Pons (tissue), 1 donor: Measurements from ENCODE around the gene CRYAB.

ENCODE experiments used
- DNase-seq: peaks from one replicate; pipeline ENCODE4 v3.0.0-alpha.2; 2016; ENCODE audit warnings: low spot score

Gene CRYAB

DNA sequence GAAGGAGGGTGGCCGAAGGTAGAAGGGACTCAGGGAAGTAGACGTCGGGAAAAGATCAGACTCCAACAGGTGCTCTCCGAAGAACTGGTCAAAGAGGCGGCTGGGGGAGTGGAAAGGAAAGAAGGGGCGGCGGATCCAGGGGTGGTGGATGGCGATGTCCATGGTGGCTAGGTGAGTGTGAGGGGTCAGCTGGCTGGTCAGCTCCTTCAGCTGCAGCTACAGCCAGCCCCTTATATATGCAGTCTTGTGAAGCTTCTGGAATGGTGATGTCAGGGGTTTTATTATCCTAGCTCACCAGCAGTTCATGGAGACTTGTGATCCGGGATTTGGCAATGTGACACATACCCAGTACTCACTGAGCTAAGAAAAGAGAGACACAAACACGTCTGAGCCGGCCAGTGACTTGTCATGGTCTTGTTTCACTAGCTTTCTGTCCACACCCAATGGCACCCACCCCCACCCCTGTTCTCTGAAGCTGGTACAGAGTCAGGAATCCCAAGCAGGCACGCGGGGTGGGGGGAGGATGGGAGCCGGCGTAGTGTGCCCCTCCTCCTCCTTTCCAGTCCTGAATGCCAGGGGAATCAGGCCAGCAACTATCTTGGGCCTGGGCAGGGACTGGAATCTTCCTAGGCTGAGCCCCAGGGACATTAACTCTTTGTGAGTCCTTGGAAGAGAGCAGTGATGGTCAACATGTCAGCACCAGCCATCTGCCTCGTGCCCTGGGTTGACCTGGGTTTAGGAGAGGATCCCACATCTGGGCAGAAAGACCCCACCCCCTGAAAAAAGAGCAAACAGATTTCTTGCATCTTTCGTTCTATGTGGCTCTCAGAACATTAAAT is at the start of gene CRYAB:
TSS of gene CRYAB (minus strand) at position 208 of the 839 bp plus-strand sequence. CDS start at position 162, 46 bp downstream.
- DNase-seq = peak; percentile 99

- no peak for DNase-seq
These were observed 49.3 kb upstream of the CRYAB start for GRCh38 chr11:111960916-111961315.

DNA sequence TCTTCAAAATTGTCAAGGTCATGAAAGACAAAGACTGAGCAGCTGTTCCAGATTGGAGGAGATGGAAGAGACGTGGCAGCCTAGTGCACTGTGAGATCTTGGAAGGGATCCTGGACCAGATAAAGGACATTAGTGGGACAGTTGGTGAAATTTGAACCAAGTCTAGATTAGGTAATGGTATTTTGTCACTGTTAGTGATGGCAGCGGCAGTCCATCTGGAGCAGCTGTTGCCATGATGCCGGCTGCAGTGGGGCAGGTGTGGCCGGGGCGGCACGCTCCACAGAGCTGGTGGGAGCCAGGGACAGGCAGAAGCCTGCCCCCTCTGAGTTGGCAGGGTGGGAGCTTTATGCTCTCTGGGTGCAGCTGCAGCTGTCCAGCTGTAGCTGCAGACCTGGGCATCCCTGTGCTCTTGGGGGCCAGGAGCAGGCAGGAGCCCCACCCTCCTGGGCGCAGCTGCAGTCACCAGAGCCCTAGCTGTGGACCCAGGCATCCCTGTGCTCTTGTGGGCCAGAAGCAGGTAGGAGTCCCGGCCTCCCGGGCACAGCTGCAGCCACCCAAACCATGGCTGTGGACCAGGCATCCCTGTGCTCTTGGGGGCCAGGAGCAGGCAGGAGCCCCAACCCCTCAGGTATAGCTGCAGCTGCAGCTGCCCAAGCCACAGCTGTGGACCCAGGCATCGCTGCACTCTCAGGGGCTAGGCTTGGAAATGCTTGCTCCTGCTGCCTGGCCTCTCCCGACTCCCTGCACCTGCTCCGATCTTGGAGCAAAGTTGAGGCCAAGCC is 46.3 kb upstream of the CRYAB start:
- no peak for DNase-seq

DNA sequence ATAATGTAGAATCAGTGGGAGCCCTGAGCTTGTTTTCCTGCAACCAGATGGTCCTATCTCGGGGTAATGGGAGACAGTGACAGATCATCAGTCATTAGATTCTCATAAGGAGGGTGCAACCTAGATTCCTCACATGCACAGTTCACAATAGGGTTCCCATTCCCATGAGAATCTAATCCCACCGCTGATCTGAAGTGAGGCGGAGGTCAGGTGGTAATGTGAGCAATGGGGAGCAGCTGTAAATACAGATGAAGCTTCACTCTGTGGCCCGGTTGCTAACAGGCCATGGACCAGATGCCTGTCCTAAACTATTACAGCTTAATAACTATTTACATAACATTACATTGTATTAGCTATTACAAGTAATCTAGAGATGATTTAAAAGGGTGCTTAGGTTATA is 42.6 kb upstream of the CRYAB start:
- no peak for DNase-seq

DNA sequence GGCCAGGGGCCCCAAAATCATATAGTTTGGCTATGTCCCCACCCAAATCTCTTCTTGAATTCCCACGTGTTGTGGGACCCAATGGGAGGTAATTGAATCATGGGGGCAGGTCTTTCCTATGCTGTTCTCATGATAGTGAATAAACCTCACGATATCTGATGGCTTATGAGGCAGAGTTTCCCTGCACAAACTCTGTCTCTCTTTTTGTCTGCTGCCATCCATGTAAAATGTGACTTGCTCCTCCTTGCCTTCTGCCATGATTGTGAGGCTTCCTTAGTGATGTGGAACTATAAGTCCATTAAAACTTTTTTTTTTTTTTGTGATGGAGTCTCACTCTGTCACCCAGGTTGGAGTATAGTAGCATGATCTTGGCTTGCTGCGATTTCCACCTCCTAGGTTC is 40.0 kb upstream of the CRYAB start:
- DNase-seq = no peak

GRCh38 chr11:111949519-111950426 is 38.2 kb upstream of the CRYAB start:
- DNase-seq = no peak

DNA sequence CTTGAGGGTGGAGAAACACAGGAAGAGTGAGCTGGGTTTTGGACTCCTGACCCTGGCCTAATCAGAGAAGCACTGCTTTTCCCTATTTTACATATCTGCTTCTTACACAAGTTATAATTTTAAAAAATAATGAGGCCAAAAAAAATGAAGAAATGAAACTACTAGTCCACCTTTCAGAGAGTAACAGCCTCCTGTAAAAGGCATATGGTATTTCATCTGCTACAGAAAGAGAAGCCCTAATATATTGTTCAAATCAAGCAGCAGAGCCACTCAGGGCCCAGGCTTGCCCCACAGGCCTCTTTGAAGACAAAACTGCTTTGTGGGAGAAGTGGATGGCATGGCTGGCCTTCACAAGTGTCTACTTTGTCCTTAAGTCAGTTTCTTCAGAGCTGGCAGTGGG is 35.6 kb upstream of the CRYAB start:
- no peak for DNase-seq

DNA sequence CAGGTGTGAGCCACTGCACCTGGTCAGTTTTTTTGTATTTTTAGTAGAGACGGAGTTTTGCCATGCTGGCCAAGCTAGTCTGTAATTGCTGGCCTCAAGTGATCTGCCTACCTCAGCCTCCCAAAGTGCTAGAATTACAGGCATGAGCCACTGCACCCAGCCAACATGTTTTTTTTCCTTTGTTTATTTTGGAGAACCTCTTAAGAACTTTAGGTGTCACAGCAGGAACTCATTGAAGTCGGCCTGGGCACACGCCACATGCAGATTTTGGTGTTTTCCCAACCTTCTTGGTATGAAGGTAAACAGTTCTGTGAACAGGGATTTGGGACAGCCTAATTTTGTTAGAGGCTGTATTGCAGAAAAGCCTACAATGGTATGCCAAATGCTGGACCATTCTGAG is 34.9 kb upstream of the CRYAB start:
- no peak for DNase-seq

DNA sequence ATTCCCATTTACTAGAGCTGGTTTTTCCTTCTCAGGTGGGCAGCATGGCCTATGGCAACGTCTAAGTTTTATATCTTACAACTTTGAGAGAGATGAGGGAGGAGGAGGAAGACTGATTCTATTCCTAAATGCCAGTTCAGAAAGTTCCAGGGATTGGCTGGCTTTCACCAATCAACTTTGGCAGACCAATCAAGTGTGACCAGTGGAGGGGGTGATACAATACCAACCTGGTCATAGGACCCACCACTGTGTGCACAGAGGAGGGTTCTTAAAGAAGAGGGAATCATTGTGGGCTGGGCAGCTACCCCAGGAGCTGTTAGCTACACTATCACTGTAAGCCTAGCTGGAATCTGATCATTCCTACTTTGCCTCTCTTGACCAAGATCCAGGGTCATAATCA is 33.6 kb upstream of the CRYAB start:
- DNase-seq = no peak

DNA sequence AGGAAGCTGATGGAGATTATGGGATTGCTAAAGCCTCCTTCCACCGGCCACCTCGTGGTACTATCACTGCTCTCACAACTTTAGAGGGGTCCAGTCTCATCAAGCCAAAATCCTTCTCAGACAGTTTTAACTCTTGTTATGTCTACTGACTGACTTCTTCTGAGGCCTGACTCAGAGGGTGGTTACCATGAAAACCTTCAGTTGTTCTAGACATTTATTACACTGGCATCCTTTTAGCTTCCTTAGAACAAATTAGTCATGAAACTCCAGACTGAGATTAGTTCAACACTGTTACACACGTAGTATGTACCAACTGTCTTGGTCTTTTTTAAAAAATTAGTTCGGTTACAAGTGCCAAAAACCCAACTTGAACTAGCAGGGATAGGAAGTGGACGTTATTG is 33.1 kb upstream of the CRYAB start:
- no peak for DNase-seq

- DNase-seq = no peak
These were observed 32.6 kb upstream of the CRYAB start for GRCh38 chr11:111944139-111944538.

DNA sequence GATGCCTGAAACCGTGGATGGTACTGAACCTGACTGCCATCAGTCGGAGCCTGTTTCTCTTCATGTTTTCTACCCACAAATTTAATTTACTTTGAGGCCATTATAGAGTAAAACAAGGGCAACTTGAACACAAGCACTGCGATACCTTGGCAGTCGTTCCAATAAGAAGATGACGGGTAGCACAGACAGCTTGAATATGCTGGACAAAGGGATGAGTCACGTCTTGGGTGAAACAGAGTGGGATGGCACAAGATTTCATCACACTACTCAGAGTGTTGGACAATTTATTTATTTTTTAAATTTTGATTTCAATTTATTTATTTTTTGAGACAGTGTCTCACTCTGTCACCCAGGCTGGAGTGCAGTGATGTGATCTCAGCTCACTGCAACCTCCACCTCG is 31.3 kb upstream of the CRYAB start:
- DNase-seq = no peak

DNA sequence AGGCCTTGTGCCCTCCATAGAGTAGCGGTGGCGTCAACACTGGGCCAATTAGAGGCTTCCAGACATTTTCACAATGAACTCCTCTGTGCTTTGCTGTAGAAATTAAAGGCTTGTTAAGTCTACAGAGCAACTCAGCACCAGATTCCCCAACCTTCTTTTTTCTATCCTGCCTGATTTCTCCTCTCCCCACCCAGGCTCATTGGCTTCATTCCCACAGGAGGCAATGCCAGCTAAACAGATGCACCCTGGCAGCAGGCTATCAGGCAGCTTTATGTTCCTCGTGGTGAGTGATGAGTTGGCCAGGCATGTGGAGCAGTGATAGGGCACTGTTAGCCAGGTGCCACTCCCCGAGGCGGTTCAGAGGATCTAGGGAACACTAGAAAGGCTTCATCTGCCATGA is 30.4 kb upstream of the CRYAB start:
- peak; percentile 73 for DNase-seq

DNA sequence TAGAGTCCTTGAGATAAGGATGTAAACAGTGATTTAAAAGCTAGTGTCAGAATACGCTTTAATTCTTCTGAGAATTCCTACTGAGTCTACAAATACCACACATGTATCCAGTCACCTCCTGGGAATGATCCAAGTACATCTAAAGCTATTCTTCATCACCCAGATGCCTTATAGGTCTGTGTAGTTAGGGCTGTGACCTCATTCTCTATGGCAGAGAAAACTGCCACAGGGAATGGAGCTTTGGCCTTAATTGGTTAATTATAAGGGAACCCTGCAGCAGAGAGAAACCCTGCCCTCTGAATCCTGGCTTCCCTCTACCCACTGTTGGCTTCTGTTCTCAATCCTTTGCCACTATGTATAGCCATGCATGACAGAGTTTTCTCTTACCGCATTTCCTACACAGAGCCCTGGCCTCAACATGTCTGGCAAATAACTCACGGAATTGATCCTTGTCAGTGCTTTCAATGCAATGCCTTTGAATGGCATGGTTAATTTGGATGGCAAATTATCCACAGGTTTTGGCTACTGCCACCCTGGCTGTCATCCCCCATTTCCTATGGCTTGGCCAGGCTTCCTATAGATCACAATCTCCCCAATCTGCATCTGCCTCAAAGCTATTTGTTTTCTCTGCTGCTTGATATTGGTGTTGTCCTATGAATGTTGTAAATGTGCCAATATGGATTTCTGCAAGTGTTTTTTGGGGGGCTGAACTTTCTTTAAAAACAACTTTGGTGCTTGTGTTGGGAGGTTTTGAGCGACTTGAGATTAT is 28.4 kb upstream of the CRYAB start:
- no peak for DNase-seq

GRCh38 chr11:111938687-111939160 is 27.2 kb upstream of the CRYAB start:
- DNase-seq = peak; percentile 68

- no peak for DNase-seq
These were observed 26.3 kb upstream of the CRYAB start for GRCh38 chr11:111937844-111938243.

GRCh38 chr11:111937461-111937769 is 25.8 kb upstream of the CRYAB start:
- DNase-seq = no peak

DNA sequence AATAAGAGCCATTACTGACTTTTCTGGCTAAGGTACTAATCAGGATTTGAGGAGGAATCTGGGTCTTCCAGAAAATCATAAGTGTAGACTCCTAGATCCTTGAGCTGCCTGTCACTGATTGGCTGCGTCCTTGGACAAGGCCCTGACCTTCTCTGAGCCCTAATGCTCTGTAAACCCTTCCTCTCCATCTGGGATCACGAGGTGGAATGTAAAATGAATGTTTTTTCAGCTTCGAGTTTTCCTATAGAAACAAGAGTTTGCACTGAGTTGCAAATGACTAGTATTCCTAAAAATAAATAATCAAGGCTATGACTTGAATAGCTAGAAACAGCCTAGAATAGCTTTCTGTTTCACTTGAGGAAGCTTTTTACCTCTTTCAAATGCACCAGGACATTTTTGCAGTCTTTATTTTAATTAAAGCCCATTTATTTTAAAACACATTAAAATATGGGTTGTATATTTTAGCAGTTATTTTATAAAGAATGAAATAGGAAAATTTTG is 24.5 kb upstream of the CRYAB start:
- DNase-seq = peak; percentile 66

GRCh38 chr11:111935317-111936039 is 23.9 kb upstream of the CRYAB start:
- peak; percentile 61 for DNase-seq

DNA sequence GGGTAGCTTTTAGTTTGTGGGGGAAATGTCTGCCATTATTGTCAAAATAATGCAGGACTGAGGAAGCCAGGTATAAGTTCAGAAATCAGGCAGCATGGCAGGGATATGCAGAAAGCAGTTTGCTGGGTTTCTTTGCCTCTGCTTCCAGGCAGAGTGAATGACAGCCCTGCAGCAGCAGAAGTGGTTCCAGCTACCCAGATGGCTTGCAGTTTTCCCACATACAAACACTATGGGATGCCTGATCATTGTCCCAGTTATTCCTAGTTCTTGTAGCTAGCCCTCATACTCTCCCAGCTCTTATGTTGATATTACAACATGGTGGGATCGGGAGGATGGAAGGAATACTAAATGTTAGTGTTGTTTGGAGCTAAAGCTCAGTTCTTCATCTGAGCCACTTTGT is 22.7 kb upstream of the CRYAB start:
- no peak for DNase-seq

- DNase-seq = no peak
These were observed 22.3 kb upstream of the CRYAB start for GRCh38 chr11:111933872-111934271.
